NCI-H146 (cell line): Measurements from ENCODE around the gene PLCB4.
A peak's percentile ranks its signal among the peaks of the same experiment; 100 is the strongest.
"Not testable (repeated sequence)": the region's sequence is repeated elsewhere in the genome, so short reads cannot be mapped to it uniquely, and the experiment has no call there.

ENCODE experiments used
- DNase-seq: peaks from one replicate; lab custom pipeline; 2025; lab: John Stamatoyannopoulos, UW

The PLCB4 gene

GRCh38 chr20:9142809-9143208 lies 73.9 kb downstream of the PLCB4 start:
- DNase-seq, result no peak

- no peak for DNase-seq
These were observed 75.0 kb downstream of the PLCB4 start for GRCh38 chr20:9143926-9144325.

- no peak for DNase-seq
These were observed 75.8 kb downstream of the PLCB4 start for GRCh38 chr20:9144643-9145042.

- no peak for DNase-seq
These were observed 76.3 kb downstream of the PLCB4 start for GRCh38 chr20:9145142-9145541.

GRCh38 chr20:9146649-9147048 lies 77.8 kb downstream of the PLCB4 start:
- DNase-seq, result no peak

GRCh38 chr20:9147547-9148024 lies 78.7 kb downstream of the PLCB4 start:
- no peak for DNase-seq

GRCh38 chr20:9148291-9148690 lies 79.4 kb downstream of the PLCB4 start:
- no peak for DNase-seq

- no peak for DNase-seq
These were observed 80.2 kb downstream of the PLCB4 start for GRCh38 chr20:9149087-9149486.

GRCh38 chr20:9149796-9150195 lies 80.9 kb downstream of the PLCB4 start:
- no peak for DNase-seq

GRCh38 chr20:9150679-9151078 lies 81.8 kb downstream of the PLCB4 start:
- no peak for DNase-seq

- not testable (repeated sequence) for DNase-seq
These were observed 83.3 kb downstream of the PLCB4 start for GRCh38 chr20:9152139-9152538.

- no peak for DNase-seq
These were observed 85.7 kb downstream of the PLCB4 start for GRCh38 chr20:9154464-9155024.

- DNase-seq, result no peak
These were observed 87.8 kb downstream of the PLCB4 start for GRCh38 chr20:9156529-9157280.

- DNase-seq, result no peak
These were observed 91.4 kb downstream of the PLCB4 start for GRCh38 chr20:9160331-9160730.

GRCh38 chr20:9160757-9161156 lies 91.9 kb downstream of the PLCB4 start:
- DNase-seq, result no peak

- DNase-seq, result peak; percentile 12
These were observed 92.4 kb downstream of the PLCB4 start for GRCh38 chr20:9161311-9161710.

- no peak for DNase-seq
These were observed 94.4 kb downstream of the PLCB4 start for GRCh38 chr20:9163251-9163650.

GRCh38 chr20:9163995-9164394 lies 95.1 kb downstream of the PLCB4 start:
- no peak for DNase-seq

GRCh38 chr20:9165261-9165660 lies 96.4 kb downstream of the PLCB4 start:
- DNase-seq, result no peak

- peak; percentile 49 for DNase-seq
These were observed 97.4 kb downstream of the PLCB4 start for GRCh38 chr20:9166153-9166780.

- no peak for DNase-seq
These were observed 100.5 kb downstream of the PLCB4 start for GRCh38 chr20:9169409-9169808.

- DNase-seq, result no peak
These were observed 104.0 kb downstream of the PLCB4 start for GRCh38 chr20:9172851-9173250.

GRCh38 chr20:9177278-9177677 lies 108.4 kb downstream of the PLCB4 start:
- DNase-seq, result no peak
